ENCODE data around the gene ZNF688.

DNA sequence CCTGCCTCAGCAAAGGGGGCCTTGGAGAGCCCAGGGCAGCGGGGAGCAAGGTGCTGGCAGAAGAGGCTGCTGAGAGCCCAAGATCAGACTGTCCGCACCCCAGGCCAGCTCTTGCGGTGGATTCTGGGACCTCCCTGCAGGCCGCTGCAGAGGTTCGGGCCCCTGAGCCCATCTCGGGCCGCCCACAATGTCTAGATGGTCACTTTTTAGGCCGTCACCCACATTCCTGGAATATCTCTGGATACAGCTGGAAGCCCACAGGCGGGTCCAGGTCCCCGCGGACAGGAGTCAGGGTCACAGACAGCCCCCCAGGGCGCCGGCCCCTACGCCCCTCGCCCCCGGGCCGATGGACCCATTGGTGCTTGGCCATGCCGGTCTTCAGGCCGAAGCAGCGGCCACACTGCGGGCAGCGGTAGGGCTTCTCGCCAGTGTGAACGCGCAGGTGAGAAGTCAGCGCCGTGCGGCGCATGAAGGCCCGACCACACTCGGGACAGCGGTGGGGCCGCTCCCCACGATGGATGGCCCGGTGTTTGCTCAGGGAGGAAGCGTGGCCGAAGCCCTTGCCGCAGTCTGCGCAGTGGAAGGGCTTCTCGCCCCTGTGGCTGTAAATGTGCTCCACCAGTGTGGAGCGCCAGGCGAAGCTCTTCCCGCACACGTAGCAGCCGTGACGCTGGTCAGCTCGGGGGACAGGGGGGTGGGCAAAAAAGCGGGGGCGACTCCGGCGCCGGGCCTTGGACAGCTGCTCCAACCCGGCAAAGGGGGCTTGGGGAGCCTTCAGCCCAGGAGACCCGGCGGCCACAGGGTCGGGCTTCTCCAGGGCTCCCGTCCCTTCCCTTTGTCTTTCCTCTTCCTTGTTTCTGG is 39.0 kb downstream of the ZNF688 start:
- TF ChIP-seq, protein P1, sequence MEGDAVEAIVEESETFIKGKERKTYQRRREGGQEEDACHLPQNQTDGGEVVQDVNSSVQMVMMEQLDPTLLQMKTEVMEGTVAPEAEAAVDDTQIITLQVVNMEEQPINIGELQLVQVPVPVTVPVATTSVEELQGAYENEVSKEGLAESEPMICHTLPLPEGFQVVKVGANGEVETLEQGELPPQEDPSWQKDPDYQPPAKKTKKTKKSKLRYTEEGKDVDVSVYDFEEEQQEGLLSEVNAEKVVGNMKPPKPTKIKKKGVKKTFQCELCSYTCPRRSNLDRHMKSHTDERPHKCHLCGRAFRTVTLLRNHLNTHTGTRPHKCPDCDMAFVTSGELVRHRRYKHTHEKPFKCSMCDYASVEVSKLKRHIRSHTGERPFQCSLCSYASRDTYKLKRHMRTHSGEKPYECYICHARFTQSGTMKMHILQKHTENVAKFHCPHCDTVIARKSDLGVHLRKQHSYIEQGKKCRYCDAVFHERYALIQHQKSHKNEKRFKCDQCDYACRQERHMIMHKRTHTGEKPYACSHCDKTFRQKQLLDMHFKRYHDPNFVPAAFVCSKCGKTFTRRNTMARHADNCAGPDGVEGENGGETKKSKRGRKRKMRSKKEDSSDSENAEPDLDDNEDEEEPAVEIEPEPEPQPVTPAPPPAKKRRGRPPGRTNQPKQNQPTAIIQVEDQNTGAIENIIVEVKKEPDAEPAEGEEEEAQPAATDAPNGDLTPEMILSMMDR (IDR thresholded peaks at IDR 0.05) = no peak
- no peak for TF ChIP-seq POLR2A (IDR thresholded peaks at IDR 0.05)
